ENCODE results near the gene CNTNAP2. TPM values are rescaled to one million over a fixed set of nuclear protein-coding genes. Genes with fewer than 3 reads are reported as not detected.

CNTNAP2 gene
- total and polyA plus RNA-seq, 2 of the 13 experiments (the other 11 are each of a cell fraction or from before 2014, with no cell fraction given), result 0.40 to 0.42 TPM

DNA sequence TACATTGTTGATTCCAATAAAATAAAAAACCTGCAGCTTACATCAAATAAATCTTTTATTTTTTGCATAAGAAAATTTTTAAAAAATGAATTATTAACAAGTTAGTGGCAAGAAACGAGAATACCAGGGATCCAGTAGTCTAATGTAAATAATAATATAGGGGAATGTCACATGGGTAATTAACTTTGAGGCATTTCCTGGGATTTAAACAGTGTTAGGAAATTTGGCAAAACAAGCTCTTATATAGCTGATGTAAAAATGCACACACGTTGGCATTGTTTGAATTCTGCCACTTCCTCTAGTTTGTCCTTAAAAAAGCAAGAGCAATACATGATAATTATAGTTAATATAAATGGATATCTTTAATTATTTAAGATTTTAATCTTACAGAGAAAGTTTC lies 768.6 kb downstream of the CNTNAP2 start:
- no peaks in the 10 kb centered on the region for H3K27me3 ChIP-seq (ENCODE audit: control insufficient read depth in 1 of 2, insufficient read depth in 2 of 2, low read length in 2 of 2)
- no peak overlapping the region for H3K27ac ChIP-seq (ENCODE audit: extremely low read length, insufficient read depth, low read length)
- WGBS (ENCODE audit: low lambda C conversion rate), result 4% methylated on average over 2 of the region's 2 CpGs
- in situ Hi-C loops (cut with HindIII; ENCODE audit: extremely low pct_ligation_motif_present, low pct_unique_long_range_greater_than_20kb), result no loop called here
- H3K79me2 ChIP-seq (ENCODE audit: insufficient read depth, low read length), result no peaks in the 10 kb centered on the region
- DNase-seq (ENCODE audit: low spot score) (no peak), ATAC-seq (no peak), FAIRE-seq (no peak)
- ChIA-PET POLR2A (no interaction called here), CTCF (ENCODE audit: low intra/inter-chr PET ratio, low total read pairs) (no interaction called here)
- H3K9ac ChIP-seq (ENCODE audit: insufficient read depth, low read depth, low read length), result no peak overlapping the region
- no peaks in the 10 kb centered on the region for H3K4me1 ChIP-seq (ENCODE audit: insufficient read depth, low read length)
- no peaks in the 10 kb centered on the region for H3K36me3 ChIP-seq (replicated peaks in 1 of 2; ENCODE audit: control insufficient read depth in 1 of 2, insufficient read depth in 2 of 2, low read length in 2 of 2)
- no peak overlapping the region for H3K4me3 ChIP-seq (replicated peaks in 1 of 3; ENCODE audit: insufficient read depth in 1 of 3, low read depth in 2 of 3, low read length in 3 of 3)
- no peak overlapping the region for H3K4me2 ChIP-seq (ENCODE audit: low read depth, low read length)
- intact Hi-C loops (cut with micrococcal nuclease; ENCODE audit: unreplicated experiment), result no loop called here
- no peak overlapping the region for H2AFZ ChIP-seq (ENCODE audit: low read length)
- H3K9me3 ChIP-seq (ENCODE audit: low read length), result peaks cover 78% of the 10 kb centered on the region
- no TSS peak for BruUV-seq (replicated peaks)
- H4K20me1 ChIP-seq (ENCODE audit: insufficient read depth, low read length), result no peaks in the 10 kb centered on the region
- TF ChIP-seq ISL2 (CRISPR knock-in tag; IDR thresholded peaks at IDR 0.05) (no peak), ZNF724P (CRISPR knock-in tag; IDR thresholded peaks at IDR 0.05; ENCODE audit: borderline replicate concordance) (no peak), RARG (CRISPR knock-in tag; IDR thresholded peaks at IDR 0.05; ENCODE audit: low read depth) (no peak), ZNF7 (CRISPR knock-in tag; IDR thresholded peaks at IDR 0.05) (no peak), RORA (CRISPR knock-in tag; IDR thresholded peaks at IDR 0.05) (no peak), ZNF260 (CRISPR knock-in tag; IDR thresholded peaks at IDR 0.05; ENCODE audit: borderline replicate concordance, low read depth) (no peak), ZNF792 (CRISPR knock-in tag; IDR thresholded peaks at IDR 0.05) (no peak), THAP9 (CRISPR knock-in tag; IDR thresholded peaks at IDR 0.05; ENCODE audit: borderline replicate concordance) (no peak), ZFP41 (CRISPR knock-in tag; IDR thresholded peaks at IDR 0.05; ENCODE audit: borderline replicate concordance) (no peak), MATR3 (CRISPR knock-in tag; IDR thresholded peaks at IDR 0.05) (no peak), ZGPAT (CRISPR knock-in tag; IDR thresholded peaks at IDR 0.05) (no peak)
- TF ChIP-seq, protein P1, sequence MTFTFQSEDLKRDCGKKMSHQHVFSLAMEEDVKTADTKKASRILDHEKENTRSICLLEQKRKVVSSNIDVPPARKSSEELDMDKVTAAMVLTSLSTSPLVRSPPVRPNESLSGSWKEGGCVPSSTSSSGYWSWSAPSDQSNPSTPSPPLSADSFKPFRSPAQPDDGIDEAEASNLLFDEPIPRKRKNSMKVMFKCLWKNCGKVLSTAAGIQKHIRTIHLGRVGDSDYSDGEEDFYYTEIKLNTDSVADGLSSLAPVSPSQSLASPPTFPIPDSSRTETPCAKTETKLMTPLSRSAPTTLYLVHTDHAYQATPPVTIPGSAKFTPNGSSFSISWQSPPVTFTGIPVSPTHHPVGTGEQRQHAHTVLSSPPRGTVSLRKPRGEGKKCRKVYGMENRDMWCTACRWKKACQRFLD (CRISPR knock-in tag; IDR thresholded peaks at IDR 0.05; ENCODE audit: borderline replicate concordance), result no peak
